Suprapubic skin (tissue), 4 donors: ENCODE data around the gene SLC13A1.

ENCODE experiments used
- POLR2A ChIP-seq, 2 donors: fragments of 450-650 bp; IDR thresholded peaks; one replicate each; pipeline ENCODE4 v1.6.1; 2017; ENCODE audit warnings: antibody characterized with exemption in 2 of 2, mild to moderate bottlenecking in 2 of 2, moderate library complexity in 2 of 2
- POLR2AphosphoS5 ChIP-seq, 3 donors: sonication (generic); formaldehyde crosslinking; IDR thresholded peaks; one replicate each; pipeline ENCODE4 v1.6.1; 2017; ENCODE audit warnings: antibody characterized with exemption in 3 of 3
- TF ChIP-seq, protein P1 (sequence below), 2 donors: fragments of 200-600 bp in 1 of 2; fragments of 450-650 bp in 1 of 2; sonication (generic) in 1 of 2; IDR thresholded peaks; one replicate each; pipeline ENCODE4 v1.5.1; 2016 to 2019; ENCODE audit warnings: antibody characterized with exemption in 2 of 2, mild to moderate bottlenecking in 1 of 2, moderate library complexity in 1 of 2

DNA sequence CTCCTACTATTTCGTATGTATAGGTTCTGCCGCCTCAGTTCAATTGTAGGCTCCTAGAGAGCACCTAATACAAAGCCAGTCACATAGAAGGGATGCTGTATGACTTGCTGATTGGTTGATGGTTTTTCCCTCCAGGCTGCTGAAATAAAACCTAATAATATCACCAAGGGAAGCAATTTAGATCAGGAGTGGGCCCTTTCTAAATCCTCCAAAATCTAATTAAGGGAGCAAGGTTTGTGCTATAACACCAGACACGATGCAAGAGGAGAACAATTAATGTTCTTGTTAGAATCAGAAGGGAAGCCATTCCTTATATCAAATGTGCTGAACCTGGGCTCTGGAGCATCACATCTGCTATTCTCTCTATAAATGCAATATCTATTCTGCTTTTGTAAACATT is 42.0 kb upstream of the SLC13A1 start:
- TF ChIP-seq POLR2A (IDR thresholded peaks at IDR 0.05) = no peak
- TF ChIP-seq POLR2AphosphoS5 (IDR thresholded peaks at IDR 0.05) = no peak
- TF ChIP-seq, protein P1, sequence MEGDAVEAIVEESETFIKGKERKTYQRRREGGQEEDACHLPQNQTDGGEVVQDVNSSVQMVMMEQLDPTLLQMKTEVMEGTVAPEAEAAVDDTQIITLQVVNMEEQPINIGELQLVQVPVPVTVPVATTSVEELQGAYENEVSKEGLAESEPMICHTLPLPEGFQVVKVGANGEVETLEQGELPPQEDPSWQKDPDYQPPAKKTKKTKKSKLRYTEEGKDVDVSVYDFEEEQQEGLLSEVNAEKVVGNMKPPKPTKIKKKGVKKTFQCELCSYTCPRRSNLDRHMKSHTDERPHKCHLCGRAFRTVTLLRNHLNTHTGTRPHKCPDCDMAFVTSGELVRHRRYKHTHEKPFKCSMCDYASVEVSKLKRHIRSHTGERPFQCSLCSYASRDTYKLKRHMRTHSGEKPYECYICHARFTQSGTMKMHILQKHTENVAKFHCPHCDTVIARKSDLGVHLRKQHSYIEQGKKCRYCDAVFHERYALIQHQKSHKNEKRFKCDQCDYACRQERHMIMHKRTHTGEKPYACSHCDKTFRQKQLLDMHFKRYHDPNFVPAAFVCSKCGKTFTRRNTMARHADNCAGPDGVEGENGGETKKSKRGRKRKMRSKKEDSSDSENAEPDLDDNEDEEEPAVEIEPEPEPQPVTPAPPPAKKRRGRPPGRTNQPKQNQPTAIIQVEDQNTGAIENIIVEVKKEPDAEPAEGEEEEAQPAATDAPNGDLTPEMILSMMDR (IDR thresholded peaks at IDR 0.05) = no peak
